Dermis microvascular lymphatic vessel endothelial cell (primary cell): ENCODE results near the gene HYAL2. TPM values are rescaled to one million over a fixed set of nuclear protein-coding genes. Genes with fewer than 3 reads are reported as not detected.
"Not testable (repeated sequence)": the region's sequence is repeated elsewhere in the genome, so short reads cannot be mapped to it uniquely, and the experiment has no call there.

Source experiments
- DNase-seq, 2 donors: peaks; one replicate each; pipeline versions ENCODE4 v3.0.0 to v3.0.0-alpha.2; 2010; ENCODE audit warnings: low read depth in 2 of 2
- total RNA-seq: library from RNA; depleted of rRNA; stranded (reverse); fragments of >200 nt; gene quantifications from 2 replicates; pipeline ENCODE4 v1.2.1, GENCODE V29; 2014

HYAL2 gene
- total RNA-seq, 1 donor from 2014 or later, result 384 TPM

GRCh38 chr3:50292159-50293078 lies 30.1 kb downstream of the HYAL2 start, which contains the start of gene IFRD2:
Gene IFRD2, minus strand, starts transcription at chr3:50292429. Its CDS starts 155 bp downstream, at chr3:50292274.
- peak; percentile 94 to 99 for DNase-seq

- no peak for DNase-seq
Measured at GRCh38 chr3:50290161-50290641, 32.3 kb downstream of the HYAL2 start.

GRCh38 chr3:50289130-50289529 lies 33.4 kb downstream of the HYAL2 start:
- DNase-seq, result no peak

DNA sequence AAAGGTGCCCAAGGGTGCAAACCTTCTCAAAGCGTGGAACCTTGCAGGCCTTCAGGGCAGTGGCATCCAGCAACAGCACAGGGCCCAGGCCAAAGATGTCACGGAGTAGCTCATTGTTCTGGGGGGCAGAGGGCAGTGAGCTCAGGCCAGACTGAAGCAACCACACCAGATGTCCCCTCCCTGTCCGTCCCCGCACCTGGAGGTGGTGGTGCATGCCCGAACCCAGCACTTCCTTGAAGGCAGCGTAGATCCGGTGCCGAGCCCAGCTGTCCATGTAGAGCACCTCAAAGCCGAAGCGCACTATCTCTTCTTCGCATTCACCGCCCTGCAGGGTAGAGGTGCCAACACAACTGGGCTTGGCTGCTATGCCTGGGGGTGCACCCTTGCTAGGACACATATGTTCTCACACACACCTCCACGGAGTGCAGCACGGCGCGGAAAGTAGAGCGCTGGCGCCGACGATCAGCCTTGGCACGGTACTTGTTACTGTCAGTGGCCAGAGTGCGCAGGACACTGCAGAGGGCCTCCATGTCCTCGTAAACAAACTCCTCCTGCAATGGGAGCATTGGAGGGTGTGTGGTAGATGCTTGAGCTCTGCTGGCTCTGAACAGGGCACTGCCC lies 34.0 kb downstream of the HYAL2 start:
- no peak for DNase-seq

GRCh38 chr3:50287262-50287661 lies 35.3 kb downstream of the HYAL2 start:
- DNase-seq, result no peak

GRCh38 chr3:50286322-50287227 lies 36.0 kb downstream of the HYAL2 start:
- no peak for DNase-seq

- not testable (repeated sequence) for DNase-seq
Measured at GRCh38 chr3:50284121-50284520, 38.4 kb downstream of the HYAL2 start.

DNA sequence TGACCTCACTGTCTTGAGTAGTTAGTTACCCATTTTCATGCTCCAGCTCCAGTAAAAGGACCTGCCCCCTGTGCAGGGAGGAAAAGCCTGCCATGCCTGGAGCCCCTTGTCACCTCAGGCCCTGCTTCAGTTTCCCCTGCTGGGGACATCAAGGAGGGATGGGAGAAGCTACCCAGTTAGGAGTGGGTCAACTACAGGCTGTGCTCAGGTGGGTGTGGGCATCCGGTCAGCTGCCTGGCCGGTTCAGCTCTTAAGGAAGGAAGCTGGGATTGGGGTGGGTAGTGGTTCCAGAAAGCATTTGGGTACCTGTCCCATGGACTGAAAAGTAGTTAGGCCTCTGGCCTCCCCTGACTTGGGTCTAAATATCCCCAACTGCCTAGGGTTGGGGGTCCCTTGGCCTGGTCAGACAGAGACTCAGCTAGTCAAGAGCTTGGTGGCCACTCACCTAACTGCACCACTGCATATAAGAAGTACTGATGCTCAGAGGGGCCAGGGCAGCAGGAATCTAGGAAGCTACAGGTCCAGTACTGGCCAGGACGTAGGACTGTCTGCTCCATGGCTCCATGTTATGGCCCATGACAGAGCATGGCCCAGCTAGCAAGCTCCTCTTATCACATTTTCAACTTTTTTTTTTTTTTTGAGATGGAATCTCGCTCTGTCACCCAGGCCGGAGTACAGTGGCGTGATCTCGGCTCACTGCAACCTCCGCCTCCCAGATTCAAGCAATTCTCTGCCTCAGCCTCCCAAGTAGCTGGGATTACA lies 43.1 kb downstream of the HYAL2 start:
- DNase-seq, result no peak

- DNase-seq, result no peak
Measured at GRCh38 chr3:50278880-50279224, 43.7 kb downstream of the HYAL2 start, which contains the start of gene LSMEM2. Gene LSMEM2, plus strand, starts transcription at chr3:50279087. Its CDS starts 27 bp downstream, at chr3:50279114.

GRCh38 chr3:50278123-50278879 lies 44.2 kb downstream of the HYAL2 start:
- DNase-seq, result no peak

DNA sequence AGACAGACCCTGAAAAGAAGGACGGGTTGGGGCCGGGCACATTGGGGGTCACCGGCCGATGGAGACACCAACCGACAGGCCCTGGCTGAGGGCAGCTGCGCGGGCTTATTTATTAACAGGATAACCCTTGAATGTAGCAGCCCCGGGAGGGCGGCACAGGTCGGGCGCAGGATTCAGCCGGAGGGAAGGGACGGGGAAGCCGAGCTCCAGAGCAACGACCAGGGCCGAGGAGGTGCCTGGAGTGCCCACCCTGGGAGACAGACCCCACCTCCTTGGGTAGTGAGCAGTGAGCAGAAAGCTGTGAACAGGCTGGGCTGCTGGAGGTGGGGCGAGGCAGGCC lies 45.8 kb downstream of the HYAL2 start:
- no peak for DNase-seq

DNA sequence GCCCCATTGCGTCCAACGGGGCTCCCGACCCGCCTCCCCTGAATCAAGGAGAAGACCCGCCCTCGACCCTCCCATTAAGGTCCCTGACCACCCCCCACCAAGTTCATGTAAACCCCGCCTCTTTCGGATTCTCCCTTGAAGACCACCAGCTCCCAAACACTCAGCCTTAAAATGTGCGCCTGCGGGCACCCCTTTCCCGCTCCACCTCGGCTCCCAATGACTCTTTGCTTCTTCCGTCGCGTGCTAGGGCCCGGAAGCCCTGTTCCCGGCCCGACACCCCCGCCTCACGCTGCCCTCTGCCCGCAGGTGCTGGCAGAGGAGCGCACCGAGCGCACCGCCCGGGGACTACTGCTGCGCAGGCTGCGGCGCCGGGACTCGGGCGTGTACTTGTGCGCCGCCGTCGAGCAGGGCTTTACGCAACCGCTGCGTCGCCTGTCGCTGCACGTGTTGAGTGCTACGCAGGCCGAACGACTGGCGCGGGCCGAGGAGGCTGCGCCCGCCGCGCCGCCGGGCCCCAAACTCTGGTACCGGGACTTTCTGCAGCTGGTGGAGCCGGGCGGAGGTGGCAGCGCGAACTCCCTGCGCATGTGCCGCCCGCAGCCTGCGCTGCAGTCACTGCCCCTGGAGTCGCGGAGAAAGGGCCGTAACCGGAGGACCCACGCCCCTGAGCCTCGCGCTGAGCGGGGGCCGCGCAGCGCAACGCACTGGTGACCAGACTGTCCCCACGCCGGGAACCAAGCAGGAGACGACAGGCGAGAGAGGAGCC lies 46.4 kb downstream of the HYAL2 start:
- no peak for DNase-seq

- no peak for DNase-seq
Measured at GRCh38 chr3:50275141-50275995, 47.2 kb downstream of the HYAL2 start.

- peak; percentile 36 to 81 for DNase-seq
Measured at GRCh38 chr3:50274371-50275104, 48.0 kb downstream of the HYAL2 start.

DNA sequence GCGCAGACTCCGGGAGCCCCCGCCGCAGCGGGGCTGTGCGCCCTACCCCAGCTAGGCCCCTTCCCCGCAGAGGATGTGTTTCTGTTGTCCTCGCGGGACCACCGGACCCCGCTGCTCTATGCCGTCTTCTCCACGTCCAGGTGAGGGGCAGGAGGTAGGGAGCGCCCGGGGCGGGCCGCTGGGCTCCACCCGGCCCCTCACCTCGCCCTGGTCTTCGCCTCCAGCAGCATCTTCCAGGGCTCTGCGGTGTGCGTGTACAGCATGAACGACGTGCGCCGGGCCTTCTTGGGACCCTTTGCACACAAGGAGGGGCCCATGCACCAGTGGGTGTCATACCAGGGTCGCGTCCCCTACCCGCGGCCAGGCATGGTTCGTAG lies 48.9 kb downstream of the HYAL2 start:
- no peak for DNase-seq

DNA sequence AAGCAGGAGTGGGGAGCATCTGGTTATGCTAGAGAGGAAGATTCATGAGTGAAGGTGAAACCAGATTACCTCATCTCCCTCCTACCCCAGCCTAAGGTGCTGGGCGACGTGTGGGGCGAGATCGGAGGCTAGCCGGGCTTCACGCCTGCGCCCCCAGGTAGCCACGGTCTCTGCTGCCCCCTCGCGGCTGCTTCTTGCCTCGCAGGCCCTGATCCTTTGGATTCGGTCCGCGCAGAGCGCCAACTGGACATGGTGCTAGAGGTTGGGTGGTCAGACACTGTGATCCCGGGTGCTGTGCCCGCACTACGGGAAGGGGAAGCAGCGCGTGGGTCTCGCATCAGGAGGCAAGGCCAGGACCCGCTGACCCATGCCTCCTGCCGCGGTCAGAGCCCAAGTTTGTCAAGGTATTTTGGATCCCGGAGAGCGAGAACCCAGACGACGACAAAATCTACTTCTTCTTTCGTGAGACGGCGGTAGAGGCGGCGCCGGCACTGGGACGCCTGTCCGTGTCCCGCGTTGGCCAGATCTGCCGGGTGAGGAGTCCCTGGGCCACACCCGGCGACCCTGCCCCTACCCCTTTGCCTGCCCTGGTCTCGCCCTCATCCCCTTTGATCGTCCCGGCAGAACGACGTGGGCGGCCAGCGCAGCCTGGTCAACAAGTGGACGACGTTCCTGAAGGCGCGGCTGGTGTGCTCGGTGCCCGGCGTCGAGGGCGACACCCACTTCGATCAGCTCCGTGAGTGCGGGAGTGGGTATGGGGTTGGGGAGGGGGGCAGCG lies 49.4 kb downstream of the HYAL2 start:
- peak; percentile 45 to 71 for DNase-seq

DNA sequence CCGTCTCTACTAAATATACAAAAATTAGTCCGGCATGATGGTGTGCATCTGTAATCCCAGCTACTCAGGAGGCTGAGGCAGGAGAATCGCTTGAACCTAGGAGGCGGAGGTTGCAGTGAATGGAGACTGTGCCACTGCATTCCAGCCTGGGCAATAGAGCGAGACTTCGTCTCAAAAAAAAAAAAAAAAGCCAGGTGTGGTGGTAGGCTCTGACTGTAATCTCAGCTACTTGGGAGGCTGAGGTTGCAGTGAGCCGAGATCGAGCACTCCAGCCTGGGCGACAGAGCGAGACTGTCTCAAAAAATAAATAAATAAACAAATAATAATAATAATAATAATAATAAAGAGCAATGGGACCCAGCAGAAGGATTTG lies 50.0 kb downstream of the HYAL2 start:
- not testable (repeated sequence) for DNase-seq
